Embryonic facial prominence (tissue), 1 donor: Measurements from ENCODE around the gene ARSD.
"Not testable (repeated sequence)": the region's sequence is repeated elsewhere in the genome, so short reads cannot be mapped to it uniquely, and the experiment has no call there.

ENCODE experiments used
- DNase-seq: peaks from one replicate; pipeline ENCODE4 v3.0.0-alpha.2; 2016; ENCODE audit errors: extremely low spot score

Gene ARSD

DNA sequence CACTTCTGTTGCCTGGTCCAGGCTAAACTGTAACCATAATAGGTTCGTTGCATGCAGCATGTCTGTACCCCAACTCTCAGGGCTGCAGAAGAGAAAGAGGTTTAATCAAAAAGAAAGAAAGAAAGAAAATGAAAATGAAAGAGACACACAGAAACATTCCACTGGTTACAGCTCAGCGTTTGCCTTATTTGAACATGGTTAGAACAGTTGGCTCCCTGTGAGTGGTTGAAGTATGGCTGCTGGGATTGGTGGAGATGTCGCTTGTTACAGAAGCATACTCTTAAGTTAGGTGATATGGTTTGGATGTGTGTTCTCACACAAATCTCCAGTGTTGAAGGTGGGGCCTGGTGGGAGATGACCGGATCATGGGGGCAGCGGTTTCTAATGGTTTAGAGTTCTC is 36.3 kb downstream of the ARSD start:
- no peak for DNase-seq

- not testable (repeated sequence) for DNase-seq
Measured at GRCh38 chrX:2890536-2891460, 38.3 kb downstream of the ARSD start.

DNA sequence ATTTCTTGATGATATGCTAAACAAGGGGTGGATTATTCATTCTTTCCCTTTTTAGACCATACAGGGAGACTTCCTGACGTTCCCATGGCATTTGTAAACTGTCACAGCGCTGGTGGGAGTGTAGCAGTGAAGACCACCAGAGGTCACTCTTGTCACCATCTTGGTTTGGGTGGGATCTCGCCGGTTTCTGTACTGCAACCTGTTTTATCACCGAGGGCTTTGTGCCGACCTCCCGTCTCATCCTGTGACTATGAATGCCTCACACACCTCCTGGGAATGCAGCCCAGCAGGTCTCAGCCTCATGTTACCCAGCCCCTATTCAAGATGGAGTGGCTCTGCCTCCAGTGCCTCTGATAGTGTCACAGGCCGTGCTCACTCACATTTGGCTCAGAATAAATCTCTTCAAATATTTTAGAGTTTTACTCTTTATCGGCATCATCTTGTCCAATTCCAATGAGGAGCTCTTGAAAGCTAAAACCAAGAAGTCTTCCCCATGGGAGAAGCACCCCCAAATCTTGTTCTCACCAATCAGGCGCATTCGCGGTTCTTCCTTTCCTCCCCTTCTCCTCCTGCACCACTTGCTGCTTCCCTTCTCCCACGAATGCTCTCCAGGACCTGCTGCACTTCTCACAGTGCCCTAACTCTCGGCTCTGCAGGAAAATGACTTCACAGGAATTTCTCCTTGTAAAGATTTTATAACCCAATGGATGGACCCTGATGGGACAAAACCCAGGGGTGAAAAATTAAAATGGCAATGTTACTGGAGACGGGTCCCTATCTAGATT is 39.2 kb downstream of the ARSD start:
- DNase-seq, result not testable (repeated sequence)

GRCh38 chrX:2889045-2889605 is 40.0 kb downstream of the ARSD start:
- no peak for DNase-seq

GRCh38 chrX:2888309-2888708 is 40.8 kb downstream of the ARSD start:
- no peak for DNase-seq

- DNase-seq, result no peak
Measured at GRCh38 chrX:2883770-2884169, 45.4 kb downstream of the ARSD start.

DNA sequence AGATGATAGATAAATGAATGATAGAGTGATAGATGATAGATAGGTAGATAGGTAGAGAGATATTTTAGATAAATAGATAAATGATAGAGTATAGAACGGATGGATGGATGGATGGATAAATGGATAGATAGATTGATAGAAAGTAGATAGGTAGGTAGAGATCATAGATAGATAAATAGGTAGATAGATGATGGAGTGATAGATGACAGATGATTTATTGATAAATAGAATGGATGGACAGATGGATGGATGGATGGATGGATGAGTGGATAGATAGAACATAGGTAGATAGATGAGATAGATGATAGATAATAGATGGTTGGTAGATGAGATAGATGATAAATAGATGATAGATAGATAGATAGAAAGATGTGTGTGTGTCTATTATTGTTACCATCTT is 49.5 kb downstream of the ARSD start:
- DNase-seq, result no peak

DNA sequence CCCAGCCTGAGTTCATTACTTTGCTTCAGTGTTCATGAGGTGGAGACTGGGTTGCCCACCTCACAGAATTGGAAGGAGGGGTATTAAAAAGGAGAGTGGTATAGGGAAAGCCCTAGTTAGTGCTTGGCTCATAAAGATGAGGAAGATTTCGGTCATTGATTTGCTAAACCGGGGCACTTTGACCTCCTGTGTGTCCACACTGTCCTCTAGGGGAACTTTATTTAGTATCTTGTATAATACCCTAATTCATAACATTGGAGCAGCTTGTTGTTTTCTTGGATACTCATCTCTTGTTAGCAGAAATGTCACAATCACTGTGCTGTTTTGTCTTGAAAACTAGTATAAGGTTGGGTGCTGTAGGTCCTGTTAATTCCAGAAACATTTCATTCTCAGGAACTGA is 50.6 kb downstream of the ARSD start:
- no peak for DNase-seq

DNA sequence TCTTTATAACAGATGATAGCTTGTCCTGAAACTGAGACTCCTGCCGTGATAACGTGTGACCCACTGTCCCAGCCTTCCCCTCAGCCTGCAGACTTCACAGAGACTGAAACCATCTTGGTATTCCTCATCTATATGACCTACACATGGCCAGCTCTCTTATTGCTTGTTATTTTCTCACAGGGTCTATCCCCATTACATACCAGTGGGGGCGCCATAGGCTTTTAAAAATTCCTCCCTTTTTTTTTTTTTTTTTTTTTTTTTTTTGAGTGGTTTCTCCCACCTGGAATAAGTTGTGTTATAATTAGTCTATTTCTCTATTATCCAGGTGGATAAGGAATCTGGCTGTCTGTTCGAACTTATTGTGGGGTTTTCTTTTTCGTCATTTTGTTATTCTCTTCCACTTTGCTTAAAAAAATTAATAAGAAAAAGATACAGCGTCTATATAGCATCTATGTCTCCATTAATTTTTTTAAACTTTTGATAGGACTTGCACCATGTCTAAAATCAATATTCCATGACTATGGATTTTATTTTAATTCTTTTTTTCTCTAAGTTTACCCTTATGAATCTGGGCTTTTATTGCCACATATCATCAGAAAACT is 53.2 kb downstream of the ARSD start:
- DNase-seq, result no peak

- DNase-seq, result no peak
Measured at GRCh38 chrX:2875136-2875481, 54.0 kb downstream of the ARSD start.

- no peak for DNase-seq
Measured at GRCh38 chrX:2874222-2875135, 54.7 kb downstream of the ARSD start.

DNA sequence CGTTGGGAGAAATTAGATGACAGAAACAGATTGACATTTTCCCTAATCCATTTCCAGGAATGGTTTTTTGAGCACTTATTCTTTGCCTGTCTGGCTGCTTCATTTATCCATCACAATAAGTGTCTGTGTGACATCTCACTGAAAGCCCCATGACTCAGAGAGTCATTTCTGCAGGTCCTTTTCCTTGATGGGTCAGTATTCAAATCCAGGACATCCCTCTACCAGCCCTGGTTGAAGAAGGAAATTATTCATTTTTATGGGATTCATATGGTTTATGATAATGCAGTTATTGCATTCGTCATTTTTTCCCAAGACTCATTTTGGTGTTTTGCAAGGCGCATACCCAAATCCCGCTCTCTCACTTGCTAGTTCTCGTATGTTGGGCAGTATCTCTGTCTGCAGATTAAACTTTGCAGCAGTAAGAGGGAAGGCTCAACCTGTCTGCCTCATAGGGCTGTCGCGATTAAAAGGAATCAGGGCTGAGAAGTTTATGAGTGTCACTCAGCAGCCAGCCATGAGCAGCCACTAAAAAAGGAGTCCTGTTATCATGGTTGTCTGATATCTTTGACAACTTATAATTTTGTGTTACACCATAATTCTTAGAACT is 56.4 kb downstream of the ARSD start:
- no peak for DNase-seq

DNA sequence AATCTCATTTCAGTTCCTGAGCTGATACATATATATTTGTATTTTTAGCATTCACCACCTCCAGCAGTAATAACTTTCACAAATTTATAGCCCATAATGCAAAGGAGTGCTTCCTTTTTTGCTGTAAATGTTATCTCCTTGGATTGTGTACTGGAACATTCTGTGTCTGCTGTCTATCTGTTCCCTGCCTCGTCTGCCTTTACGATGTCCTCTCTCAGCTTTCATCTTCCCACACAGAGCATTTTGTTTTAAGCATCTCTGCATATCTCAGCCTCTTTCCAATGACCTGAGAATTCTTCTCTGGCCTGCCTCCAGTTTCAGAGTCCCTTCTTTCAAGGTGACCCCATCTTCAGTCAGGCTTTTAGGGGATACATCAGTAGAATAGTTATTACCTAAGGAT is 57.3 kb downstream of the ARSD start:
- no peak for DNase-seq

- no peak for DNase-seq
Measured at GRCh38 chrX:2870650-2871049, 58.5 kb downstream of the ARSD start.

- no peak for DNase-seq
Measured at GRCh38 chrX:2867206-2867605, 61.9 kb downstream of the ARSD start.

GRCh38 chrX:2863646-2864045 is 65.5 kb downstream of the ARSD start:
- DNase-seq, result no peak

- no peak for DNase-seq
Measured at GRCh38 chrX:2862404-2862803, 66.7 kb downstream of the ARSD start.

DNA sequence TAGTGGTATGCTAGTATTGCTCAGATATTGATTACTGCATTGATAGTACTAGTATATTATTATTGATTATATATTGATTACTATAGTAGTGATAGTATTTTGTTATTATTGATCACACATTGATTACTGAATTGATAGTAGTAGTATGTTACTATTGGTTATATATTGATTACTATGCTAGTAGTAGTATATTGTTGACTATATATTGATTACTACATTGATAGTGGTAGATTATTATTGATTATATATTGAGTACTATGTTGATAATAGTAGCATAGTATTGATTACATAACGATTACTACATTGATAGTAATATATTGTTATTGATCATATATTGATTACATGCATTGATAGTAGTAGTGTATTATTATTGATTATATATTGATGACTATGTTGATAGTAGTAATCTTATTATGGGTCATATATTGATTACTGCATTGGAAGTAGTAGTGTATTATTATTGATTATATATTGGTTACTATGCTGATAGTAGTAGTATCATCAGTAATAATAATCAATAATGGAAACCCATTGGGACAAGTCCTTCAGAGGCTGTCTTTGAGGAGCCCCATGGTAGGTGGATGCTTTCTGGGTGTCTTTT is 69.8 kb downstream of the ARSD start:
- no peak for DNase-seq

DNA sequence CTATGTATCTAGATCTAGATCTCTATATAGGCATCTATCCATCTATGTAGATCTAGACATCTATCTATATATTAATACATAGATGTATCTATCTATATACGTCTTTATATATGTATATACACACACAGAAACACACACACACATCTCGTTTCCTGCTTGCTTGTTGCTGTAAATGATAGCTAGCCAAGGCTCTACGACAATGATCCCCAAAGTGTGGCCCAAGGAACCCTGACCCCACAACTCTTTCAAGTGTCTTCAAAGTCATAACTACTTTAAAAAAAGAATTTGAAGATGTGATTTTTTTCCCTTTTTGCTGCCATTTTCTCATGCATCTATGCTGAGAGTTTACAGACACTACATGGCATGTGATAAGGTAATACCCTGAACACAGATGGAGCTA is 71.6 kb downstream of the ARSD start:
- no peak for DNase-seq

- no peak for DNase-seq
Measured at GRCh38 chrX:2855761-2856160, 73.4 kb downstream of the ARSD start.
